Mucosa of rectum (tissue), 2 donors: ENCODE data around the gene SH3RF3.
"Not testable (repeated sequence)": the region's sequence is repeated elsewhere in the genome, so short reads cannot be mapped to it uniquely, and the experiment has no call there.

ENCODE experiments used
- H3K27ac ChIP-seq, 2 donors: one replicate each; pipeline ENCODE4 v1.7.0; 2013; ENCODE audit warnings: inconsistent platforms in 2 of 2, low read depth in 2 of 2, low read length in 2 of 2
- H3K27me3 ChIP-seq, 2 donors: one replicate each; pipeline ENCODE4 v1.7.0; 2013; ENCODE audit warnings: low read length in 2 of 2; ENCODE audit not compliant: control insufficient read depth in 2 of 2, insufficient read depth in 2 of 2
- H3K36me3 ChIP-seq, 2 donors: one replicate each; pipeline ENCODE4 v1.7.0; 2013; ENCODE audit warnings: low read length in 2 of 2; ENCODE audit not compliant: control insufficient read depth in 2 of 2, insufficient read depth in 2 of 2
- H3K4me1 ChIP-seq, 2 donors: one replicate each; pipeline ENCODE4 v1.7.0; 2013; ENCODE audit warnings: low read length in 2 of 2, mild to moderate bottlenecking in 1 of 2; ENCODE audit not compliant: control insufficient read depth in 2 of 2, insufficient read depth in 2 of 2
- H3K4me3 ChIP-seq, 2 donors: one replicate each; pipeline ENCODE4 v1.7.0; 2013; ENCODE audit warnings: low read length in 2 of 2
- H3K9ac ChIP-seq, 2 donors: one replicate each; pipeline ENCODE4 v1.7.0; 2013; ENCODE audit warnings: low read length in 2 of 2, low read depth in 1 of 2, mild to moderate bottlenecking in 1 of 2
- H3K9me3 ChIP-seq, 2 donors: one replicate each; pipeline ENCODE4 v1.7.0; 2013; ENCODE audit warnings: low read length in 2 of 2; ENCODE audit not compliant: control insufficient read depth in 2 of 2
- donor health status: healthy.
- donor health status: Normal muscosa, but diverticular disease.

The SH3RF3 gene

DNA sequence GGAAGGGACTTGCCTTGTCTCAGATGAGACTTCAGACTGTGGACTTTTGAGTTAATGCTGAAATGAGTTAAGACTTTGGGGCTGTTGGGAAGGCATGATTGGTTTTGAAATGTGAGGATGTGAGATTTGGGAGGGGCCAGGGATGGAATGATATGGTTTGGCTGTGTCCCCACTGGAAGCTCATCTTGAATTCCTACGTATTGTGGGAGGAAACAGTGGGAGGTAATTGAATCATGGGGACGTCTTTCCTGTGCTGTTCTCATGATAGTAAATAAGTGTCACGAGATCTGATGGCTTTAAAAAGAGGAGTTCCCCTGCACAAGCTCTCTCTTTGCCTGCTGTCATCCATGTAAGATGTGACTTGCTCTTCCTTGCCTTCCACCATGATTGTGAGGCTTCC, 407.6 kb downstream of the SH3RF3 start:
- H3K4me3 ChIP-seq, H3K4me1 ChIP-seq, H3K9me3 ChIP-seq, H3K27ac ChIP-seq, H3K9ac ChIP-seq, H3K36me3 ChIP-seq, H3K27me3 ChIP-seq: not testable (repeated sequence)

DNA sequence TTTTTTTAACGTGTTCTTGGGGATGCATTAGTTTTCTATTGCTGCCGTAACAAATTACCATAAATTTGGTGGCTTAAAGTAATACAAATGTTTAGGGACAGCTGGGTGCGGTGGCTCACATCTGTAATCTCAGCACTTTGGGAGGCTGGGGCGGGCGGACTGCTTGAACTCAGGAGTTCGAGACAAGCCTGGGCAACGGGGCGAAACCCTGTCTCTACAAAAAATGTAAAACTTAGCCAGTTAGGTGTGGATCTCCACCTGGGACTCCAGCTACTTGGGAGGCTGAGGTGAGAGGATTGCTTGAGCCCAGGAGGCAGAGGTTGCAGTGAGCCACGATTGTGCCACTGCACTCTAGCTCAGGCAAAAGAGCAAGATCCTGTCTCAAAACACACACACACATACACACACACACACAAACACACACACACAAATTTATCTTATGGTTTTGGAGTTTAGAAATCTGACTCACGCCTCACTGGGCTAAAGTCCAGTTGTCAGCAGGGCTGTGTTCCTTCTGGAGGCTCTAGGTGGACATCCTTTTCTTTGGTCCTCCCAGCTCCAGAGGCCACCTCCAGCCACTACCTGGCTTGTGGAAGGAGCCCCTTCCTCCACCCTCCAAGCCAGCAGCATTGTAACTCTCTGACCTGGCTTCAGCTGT, 408.7 kb downstream of the SH3RF3 start:
- Histone ChIP-seq H3K9ac (no peak overlapping the region), H3K4me3 (no peak overlapping the region), H3K4me1 (no peaks in the 10 kb centered on the region), H3K36me3 (no peaks in the 10 kb centered on the region), H3K9me3 (no peaks in the 10 kb centered on the region), H3K27ac (no peak overlapping the region), H3K27me3 (no peaks in the 10 kb centered on the region)

DNA sequence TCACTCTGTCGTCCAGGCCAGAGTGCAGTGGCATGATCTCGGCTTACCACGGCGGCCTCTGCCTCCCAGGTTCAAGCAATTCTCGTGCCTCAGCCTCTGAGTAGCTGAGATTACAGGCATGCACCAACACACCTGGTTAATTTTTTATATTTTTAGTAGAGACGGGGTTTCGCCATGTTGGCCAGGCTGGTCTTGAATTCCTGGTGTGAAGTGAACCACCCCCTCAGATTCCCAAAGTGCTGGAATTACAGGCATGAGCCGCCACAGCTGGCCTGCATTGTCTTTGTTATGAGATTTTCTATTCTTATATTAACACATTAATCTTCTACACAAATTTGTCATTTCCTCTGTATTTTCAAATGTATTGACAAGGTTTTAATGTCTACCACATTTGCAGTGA, 409.5 kb downstream of the SH3RF3 start:
- no peaks in the 10 kb centered on the region for H3K9me3 ChIP-seq
- no peaks in the 10 kb centered on the region for H3K27me3 ChIP-seq
- H3K36me3 ChIP-seq: no peaks in the 10 kb centered on the region

DNA sequence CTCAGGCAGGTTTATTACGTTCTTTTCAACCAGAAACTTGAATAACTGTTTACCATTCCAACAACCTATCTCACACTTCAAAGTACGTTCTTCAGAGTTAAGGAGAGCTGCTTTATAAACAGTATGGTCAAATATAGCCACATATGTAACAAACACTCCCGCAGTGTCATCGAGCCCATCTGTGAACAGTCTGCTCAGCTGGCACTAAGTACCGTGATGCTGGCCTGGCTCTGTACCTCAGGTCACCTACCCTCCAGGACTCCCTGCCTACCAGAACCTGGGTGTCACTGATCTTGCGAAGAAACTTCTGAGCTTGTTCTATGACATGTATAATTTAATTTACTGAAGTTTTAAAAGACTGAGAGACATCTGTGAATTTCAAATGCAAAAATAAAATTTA, 413.4 kb downstream of the SH3RF3 start:
- no peaks in the 10 kb centered on the region for H3K9me3 ChIP-seq
- H3K9ac ChIP-seq: no peak overlapping the region
- no peak overlapping the region for H3K4me3 ChIP-seq

More for the DNA sequence above, 409.5 kb downstream of the SH3RF3 start:
- H3K9ac ChIP-seq: no peak overlapping the region
- no peak overlapping the region for H3K4me3 ChIP-seq
- H3K4me1 ChIP-seq: no peaks in the 10 kb centered on the region
- H3K27ac ChIP-seq: no peak overlapping the region

DNA sequence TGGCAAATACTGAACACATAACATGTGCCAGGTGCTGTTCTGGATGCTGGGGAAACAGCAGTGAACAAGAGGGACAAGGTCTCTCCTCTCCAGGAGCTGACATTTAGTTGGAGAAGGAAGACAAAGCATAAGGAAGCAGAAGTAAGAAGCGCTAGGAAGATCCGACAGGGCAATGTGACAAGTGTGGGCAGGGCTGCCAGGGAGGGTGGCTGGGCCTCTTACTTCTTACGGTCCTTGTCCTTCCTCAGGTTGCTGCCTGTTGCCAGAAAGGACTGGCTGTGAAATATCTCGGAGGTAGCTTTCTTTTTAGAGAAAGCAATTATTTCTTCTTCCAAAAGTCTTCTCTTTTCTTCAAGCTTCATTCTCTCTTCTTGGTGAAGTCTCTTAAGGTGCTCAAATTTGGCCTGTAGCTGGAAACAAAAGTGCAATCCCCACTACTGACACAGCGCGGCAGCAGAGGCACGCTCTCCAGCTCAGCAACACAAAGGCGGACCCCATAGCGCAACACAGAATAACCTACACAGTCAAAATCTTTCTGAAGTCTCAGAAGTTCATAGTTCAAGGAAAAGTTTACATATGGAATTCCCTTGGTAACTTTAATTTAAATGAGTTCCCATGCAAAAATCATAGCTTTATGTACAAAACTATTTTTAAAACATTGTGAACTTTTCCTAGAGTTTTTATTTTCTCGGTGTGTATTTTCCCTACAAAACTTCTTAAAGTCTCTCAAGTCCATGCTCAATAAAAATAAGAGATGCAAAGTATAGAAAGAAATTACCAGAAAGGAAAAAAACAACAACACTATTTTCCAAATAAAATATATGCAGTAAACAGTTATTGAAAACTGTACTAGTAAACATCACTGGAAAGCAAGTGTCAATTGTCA, 417.1 kb downstream of the SH3RF3 start:
- no peaks in the 10 kb centered on the region for H3K4me1 ChIP-seq
- no peak overlapping the region for H3K9ac ChIP-seq
- H3K27me3 ChIP-seq: no peaks in the 10 kb centered on the region
- H3K36me3 ChIP-seq: peaks cover 0 to 7% of the 10 kb centered on the region in 2 donors
- no peak overlapping the region for H3K27ac ChIP-seq
- H3K9me3 ChIP-seq: no peaks in the 10 kb centered on the region
- H3K4me3 ChIP-seq: no peak overlapping the region

More for the DNA sequence above, 413.4 kb downstream of the SH3RF3 start:
- no peaks in the 10 kb centered on the region for H3K4me1 ChIP-seq
- H3K27me3 ChIP-seq: no peaks in the 10 kb centered on the region
- peaks cover 0 to 7% of the 10 kb centered on the region in 2 donors for H3K36me3 ChIP-seq
- no peak overlapping the region for H3K27ac ChIP-seq

DNA sequence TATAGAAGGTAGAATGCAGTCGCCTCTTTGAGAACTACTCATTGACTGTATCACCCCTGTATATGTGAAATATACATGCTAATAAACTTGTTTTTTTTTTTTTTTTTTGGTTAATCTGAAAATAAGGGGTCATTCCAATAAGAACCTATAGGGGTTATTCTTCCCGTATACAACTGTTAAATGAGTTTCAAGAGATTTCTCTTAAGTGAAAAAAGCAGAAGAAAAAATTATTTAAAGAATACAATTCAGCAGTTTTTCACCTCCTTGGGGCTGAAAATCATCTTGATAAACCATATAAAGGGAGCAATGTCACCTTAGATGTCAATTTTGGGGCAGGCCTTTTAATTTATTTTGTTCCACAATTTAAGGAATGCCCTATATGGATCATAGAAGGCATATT, 418.3 kb downstream of the SH3RF3 start:
- H3K9me3 ChIP-seq: no peaks in the 10 kb centered on the region
- no peak overlapping the region for H3K9ac ChIP-seq
- peaks cover under 1 to 11% of the 10 kb centered on the region in 2 donors for H3K36me3 ChIP-seq
- H3K27ac ChIP-seq: no peak overlapping the region
- no peaks in the 10 kb centered on the region for H3K4me1 ChIP-seq
- H3K4me3 ChIP-seq: no peak overlapping the region
- no peaks in the 10 kb centered on the region for H3K27me3 ChIP-seq

DNA sequence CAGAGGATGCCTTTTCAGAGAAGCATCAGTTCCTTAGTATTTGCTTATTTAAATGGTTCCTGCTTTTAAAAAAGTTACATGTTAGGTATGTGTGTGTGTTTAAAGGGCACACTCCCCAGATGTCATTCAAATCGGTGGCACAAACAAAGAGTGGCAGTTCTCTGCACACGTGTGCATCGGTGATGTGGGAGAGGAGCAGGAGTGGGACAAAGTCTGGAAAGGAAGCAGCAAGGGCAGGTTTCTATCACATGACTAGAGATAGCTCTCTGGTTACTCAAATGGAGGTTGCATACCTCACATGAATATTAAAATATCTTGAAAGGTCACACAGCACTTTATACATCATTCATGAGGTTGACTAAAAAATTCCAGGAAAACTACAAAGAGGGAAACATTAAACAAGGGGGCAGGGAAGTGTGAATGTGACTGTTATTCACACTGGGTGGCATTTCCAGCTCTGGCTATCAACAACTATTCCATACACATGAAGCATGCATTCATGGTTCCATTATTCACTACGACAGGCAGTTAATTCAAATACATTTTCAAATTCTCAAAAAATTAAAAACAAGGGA, 420.1 kb downstream of the SH3RF3 start:
- no peak overlapping the region for H3K4me3 ChIP-seq
- no peaks in the 10 kb centered on the region for H3K27me3 ChIP-seq
- H3K9ac ChIP-seq: no peak overlapping the region
- no peak overlapping the region for H3K27ac ChIP-seq
- H3K4me1 ChIP-seq: no peaks in the 10 kb centered on the region
- H3K9me3 ChIP-seq: no peaks in the 10 kb centered on the region
- peaks cover 5 to 15% of the 10 kb centered on the region in 2 donors for H3K36me3 ChIP-seq
